ENCODE measurements around the gene CAMK2G.

The CAMK2G gene

DNA sequence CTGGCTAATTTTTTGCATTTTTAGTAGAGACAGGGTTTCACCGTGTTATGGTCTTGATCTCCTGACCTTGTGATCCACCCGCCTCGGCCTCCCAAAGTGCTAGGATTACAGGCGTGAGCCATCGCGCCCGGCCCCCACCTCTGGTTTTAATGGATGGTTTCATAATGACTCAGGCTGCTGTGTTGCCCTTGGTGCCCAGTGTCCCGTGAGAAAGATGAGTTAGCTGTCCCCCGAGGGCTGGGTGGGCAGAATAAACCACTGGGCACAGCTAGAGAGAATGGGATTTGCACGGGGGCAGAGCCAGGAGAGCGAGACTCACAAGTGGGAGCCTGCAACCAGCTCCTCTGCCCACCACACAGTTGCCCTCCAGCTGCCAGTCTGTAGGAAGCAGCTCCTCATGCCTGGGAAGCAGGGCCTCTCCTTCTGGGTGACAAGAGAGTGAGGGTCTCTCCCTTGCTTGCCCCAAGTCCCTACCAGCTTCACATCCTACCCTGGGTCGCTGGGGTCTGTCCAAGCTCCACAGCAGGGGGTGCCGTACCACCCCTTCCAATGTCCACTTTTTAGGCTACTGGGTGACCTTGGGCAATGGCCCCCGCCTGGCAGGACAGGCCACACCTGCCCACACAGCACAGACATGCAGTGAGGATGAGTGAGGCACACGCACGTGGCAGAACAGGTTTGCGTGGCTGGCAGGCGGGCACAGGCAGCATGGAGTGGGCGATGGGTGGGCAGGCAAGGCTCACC, 46.8 kb downstream of the CAMK2G start:
- in situ Hi-C loops (cut with HindIII; ENCODE audit: low sequenced_read_pairs): no loop called here
- no peak for DNase-seq (ENCODE audit: low read depth)

DNA sequence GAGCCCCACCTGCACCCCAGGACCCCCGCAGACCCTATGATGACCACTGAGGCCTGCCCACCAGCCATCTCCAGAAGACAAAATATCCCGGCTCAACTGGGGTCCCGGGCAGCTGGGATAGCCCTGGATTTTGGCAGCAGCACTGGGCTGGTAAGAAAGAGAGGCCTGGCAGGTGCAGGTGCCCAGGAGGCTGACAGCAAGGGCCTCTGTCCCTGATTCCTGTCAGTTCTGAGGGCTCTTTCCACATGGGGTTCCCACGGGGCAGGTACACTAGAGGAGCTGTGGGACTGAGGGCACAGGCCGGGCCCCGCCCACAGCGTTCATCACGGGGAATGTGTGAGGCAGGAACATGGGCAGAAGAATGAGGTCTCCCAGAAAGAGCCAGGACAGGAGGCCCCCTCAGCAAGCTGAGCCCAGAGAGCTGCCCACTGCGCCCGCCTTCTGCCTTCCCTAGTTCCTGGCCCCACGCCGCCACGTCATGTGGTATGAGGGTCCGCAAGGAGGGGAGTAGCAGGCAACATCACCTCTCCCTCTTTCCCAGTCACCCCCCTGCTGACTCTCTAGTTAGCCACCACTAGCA, 50.1 kb downstream of the CAMK2G start:
- TF ChIP-seq, protein P1, sequence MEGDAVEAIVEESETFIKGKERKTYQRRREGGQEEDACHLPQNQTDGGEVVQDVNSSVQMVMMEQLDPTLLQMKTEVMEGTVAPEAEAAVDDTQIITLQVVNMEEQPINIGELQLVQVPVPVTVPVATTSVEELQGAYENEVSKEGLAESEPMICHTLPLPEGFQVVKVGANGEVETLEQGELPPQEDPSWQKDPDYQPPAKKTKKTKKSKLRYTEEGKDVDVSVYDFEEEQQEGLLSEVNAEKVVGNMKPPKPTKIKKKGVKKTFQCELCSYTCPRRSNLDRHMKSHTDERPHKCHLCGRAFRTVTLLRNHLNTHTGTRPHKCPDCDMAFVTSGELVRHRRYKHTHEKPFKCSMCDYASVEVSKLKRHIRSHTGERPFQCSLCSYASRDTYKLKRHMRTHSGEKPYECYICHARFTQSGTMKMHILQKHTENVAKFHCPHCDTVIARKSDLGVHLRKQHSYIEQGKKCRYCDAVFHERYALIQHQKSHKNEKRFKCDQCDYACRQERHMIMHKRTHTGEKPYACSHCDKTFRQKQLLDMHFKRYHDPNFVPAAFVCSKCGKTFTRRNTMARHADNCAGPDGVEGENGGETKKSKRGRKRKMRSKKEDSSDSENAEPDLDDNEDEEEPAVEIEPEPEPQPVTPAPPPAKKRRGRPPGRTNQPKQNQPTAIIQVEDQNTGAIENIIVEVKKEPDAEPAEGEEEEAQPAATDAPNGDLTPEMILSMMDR (IDR thresholded peaks at IDR 0.05; ENCODE audit: low read depth, low read length, missing control alignments): no peak
- no peak for DNase-seq (ENCODE audit: low read depth)
- H3K4me3 ChIP-seq (ENCODE audit: low read depth, low read length): no peak overlapping the region
- in situ Hi-C loops (cut with HindIII; ENCODE audit: low sequenced_read_pairs): no loop called here

More for the DNA sequence above, 46.8 kb downstream of the CAMK2G start:
- TF ChIP-seq, protein P1 (IDR thresholded peaks at IDR 0.05; ENCODE audit: low read depth, low read length, missing control alignments): no peak
- H3K4me3 ChIP-seq (ENCODE audit: low read depth, low read length): no peak overlapping the region

DNA sequence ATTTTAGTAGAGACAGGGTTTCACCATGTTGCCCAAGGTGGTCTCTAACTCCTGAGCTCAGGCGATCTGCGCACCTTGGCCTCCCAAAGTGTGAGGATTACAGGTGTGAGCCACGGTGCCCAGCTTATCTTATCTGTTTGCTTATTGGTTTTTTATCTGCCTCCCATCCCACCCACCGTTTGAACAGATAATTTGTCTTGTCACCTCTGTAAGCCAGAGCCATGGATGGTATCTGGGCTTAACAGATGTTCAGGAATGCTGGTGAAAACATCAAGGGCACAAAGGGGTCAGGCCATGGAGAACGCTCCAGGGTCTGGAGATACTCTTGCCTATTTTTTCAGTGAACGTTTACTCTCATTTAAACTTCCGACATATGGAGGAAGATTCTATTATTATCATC, 51.0 kb downstream of the CAMK2G start:
- no peak overlapping the region for H3K4me3 ChIP-seq (ENCODE audit: low read depth, low read length)
- in situ Hi-C loops (cut with HindIII; ENCODE audit: low sequenced_read_pairs): no loop called here
- TF ChIP-seq, protein P1 (IDR thresholded peaks at IDR 0.05; ENCODE audit: low read depth, low read length, missing control alignments): no peak
- no peak for DNase-seq (ENCODE audit: low read depth)

DNA sequence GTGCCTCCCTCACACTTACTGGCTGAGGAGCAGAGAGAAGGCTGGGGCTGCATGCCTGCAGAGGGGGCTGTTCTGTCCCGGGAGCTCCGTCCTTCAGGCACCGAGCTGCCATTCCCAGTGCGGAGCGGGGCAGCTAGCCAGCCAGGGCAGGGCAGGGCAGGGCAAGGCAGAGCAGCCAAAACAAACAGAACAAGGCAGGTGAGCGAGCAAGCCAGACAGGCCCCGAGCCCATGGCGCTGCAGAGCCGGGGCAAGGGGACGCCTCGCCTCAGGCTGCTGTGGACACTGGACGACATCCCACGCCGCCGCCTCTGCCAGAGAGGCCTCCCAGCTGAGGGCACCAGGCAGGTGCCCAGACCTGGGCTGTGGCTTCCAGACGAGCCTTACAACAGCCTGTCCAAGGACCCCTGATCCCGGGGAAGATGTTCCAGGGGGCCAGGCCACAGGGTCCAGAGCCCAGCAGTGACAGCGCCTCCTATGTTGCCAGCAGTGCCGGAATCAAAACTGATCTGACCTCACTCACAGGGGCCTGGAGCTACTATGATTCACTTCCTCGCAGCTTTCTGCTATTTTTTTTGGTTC, 54.8 kb downstream of the CAMK2G start:
- no peak overlapping the region for H3K4me3 ChIP-seq (ENCODE audit: low read depth, low read length)
- in situ Hi-C loops (cut with HindIII; ENCODE audit: low sequenced_read_pairs): no loop called here
- no peak for DNase-seq (ENCODE audit: low read depth)
- TF ChIP-seq, protein P1 (IDR thresholded peaks at IDR 0.05; ENCODE audit: low read depth, low read length, missing control alignments): no peak

DNA sequence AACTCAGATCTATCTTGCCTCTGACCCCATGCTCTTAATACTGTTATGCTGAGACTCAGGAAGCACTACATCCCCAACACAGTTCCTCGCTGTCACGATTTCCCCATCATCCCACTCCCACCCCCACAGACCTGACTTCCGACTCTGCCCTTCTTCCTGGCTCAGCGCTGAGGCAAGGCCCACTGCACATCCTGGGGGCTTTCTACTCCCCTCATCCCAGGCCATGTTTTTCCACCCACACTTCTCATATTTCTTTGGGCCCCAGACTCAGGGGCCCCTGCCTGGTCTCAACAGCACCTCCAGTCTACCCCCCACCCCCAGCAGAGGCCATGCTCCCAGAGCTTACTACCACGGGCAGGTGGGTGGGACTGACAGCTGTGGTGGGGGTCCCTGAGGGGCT, 55.3 kb downstream of the CAMK2G start:
- in situ Hi-C loops (cut with HindIII; ENCODE audit: low sequenced_read_pairs): no loop called here
- no peak for DNase-seq (ENCODE audit: low read depth)
- no peak overlapping the region for H3K4me3 ChIP-seq (ENCODE audit: low read depth, low read length)
- TF ChIP-seq, protein P1 (IDR thresholded peaks at IDR 0.05; ENCODE audit: low read depth, low read length, missing control alignments): no peak

DNA sequence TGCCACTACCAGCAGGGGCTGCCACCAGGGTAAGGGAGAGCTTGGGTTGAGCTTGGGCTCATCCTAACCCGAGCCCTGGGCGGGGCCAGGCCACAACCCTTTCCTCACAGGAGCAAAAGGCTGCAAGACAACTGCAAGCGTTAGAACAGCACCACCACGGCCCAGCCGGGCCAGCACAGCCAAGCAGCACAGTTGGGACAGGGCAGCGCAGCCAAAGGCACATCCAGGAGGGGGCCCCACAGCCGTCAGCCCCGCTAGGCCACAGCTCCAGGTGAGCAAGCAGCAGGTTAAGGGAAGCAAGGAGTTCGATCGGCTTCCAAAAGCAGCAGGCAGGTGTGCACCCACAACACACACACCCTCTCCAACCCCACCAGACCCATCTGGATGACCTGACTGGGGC, 56.0 kb downstream of the CAMK2G start:
- no peak for DNase-seq (ENCODE audit: low read depth)
- TF ChIP-seq, protein P1 (IDR thresholded peaks at IDR 0.05; ENCODE audit: low read depth, low read length, missing control alignments): no peak
- H3K4me3 ChIP-seq (ENCODE audit: low read depth, low read length): no peak overlapping the region
- in situ Hi-C loops (cut with HindIII; ENCODE audit: low sequenced_read_pairs): no loop called here
